H9 (cell line): ENCODE results near the gene XXYLT1. TPM values are rescaled to one million over a fixed set of nuclear protein-coding genes. Genes with fewer than 3 reads are reported as not detected.

Experiments
- DNase-seq: peaks from one replicate; pipeline ENCODE4 v3.0.0-alpha.2; 2017
- H2AFZ ChIP-seq: one replicate; pipeline ENCODE4 v1.6.1; 2013; ENCODE audit warnings: mild to moderate bottlenecking, low read length, control low read depth, moderate library complexity
- H2AK5ac ChIP-seq: 2 replicates; pipeline ENCODE4 v1.6.1; 2013; ENCODE audit warnings: low read length, control low read depth, mixed read lengths; ENCODE audit not compliant: insufficient read length
- H2BK120ac ChIP-seq: one replicate; pipeline ENCODE4 v1.6.1; 2013; ENCODE audit warnings: low read depth, mild to moderate bottlenecking, low read length, control low read depth, inconsistent platforms; ENCODE audit not compliant: poor library complexity, severe bottlenecking
- H2BK12ac ChIP-seq: 2 replicates; pipeline ENCODE4 v1.6.1; 2013; ENCODE audit warnings: low read length, control low read depth, mixed read lengths, low read depth; ENCODE audit not compliant: insufficient read length
- H2BK15ac ChIP-seq: 2 replicates; pipeline ENCODE4 v1.6.1; 2013; ENCODE audit warnings: low read depth, low read length, control low read depth
- H2BK20ac ChIP-seq: one replicate; pipeline ENCODE4 v1.6.1; 2013; ENCODE audit warnings: low read depth, mild to moderate bottlenecking, low read length, control low read depth, inconsistent platforms; ENCODE audit not compliant: poor library complexity, severe bottlenecking
- H2BK5ac ChIP-seq: 2 replicates; pipeline ENCODE4 v1.6.1; 2013; ENCODE audit warnings: low read length, control low read depth, mixed read lengths; ENCODE audit not compliant: insufficient read length
- H3K14ac ChIP-seq: 2 replicates; pipeline ENCODE4 v1.6.1; 2013; ENCODE audit warnings: low read length, control low read depth; ENCODE audit not compliant: insufficient read depth
- H3K18ac ChIP-seq: 2 replicates; pipeline ENCODE4 v1.6.1; 2013; ENCODE audit warnings: low read depth, mild to moderate bottlenecking, mixed read lengths, low read length, control low read depth; ENCODE audit not compliant: insufficient read length
- H3K23ac ChIP-seq: 2 replicates; pipeline ENCODE4 v1.6.1; 2013; ENCODE audit warnings: low read length, control low read depth, mixed read lengths, low read depth; ENCODE audit not compliant: insufficient read length
- H3K23me2 ChIP-seq: 2 replicates; pipeline ENCODE4 v1.6.1; 2013; ENCODE audit warnings: low read depth, mild to moderate bottlenecking, mixed read lengths, low read length, control low read depth; ENCODE audit not compliant: insufficient read length, poor library complexity, severe bottlenecking
- H3K27ac ChIP-seq: 2 replicates; pipeline ENCODE4 v1.5.1; 2013; ENCODE audit warnings: low read length, control low read depth, mixed read lengths, low read depth; ENCODE audit not compliant: insufficient read length
- H3K27me3 ChIP-seq: 2 replicates; pipeline ENCODE4 v1.6.1; 2013; ENCODE audit warnings: low read length, control low read depth, inconsistent platforms; ENCODE audit not compliant: insufficient read depth
- H3K4ac ChIP-seq: 2 replicates; pipeline ENCODE4 v1.6.1; 2013; ENCODE audit warnings: low read depth, mild to moderate bottlenecking, control low read depth, inconsistent platforms, low read length, moderate library complexity
- H3K4me1 ChIP-seq: 2 replicates; pipeline ENCODE4 v1.6.1; 2013; ENCODE audit warnings: low read length, control low read depth, inconsistent platforms; ENCODE audit not compliant: insufficient read depth
- H3K4me2 ChIP-seq: 2 replicates; pipeline ENCODE4 v1.6.1; 2013; ENCODE audit warnings: low read length, control low read depth, mixed read lengths; ENCODE audit not compliant: insufficient read length, insufficient read depth
- H3K56ac ChIP-seq: 2 replicates; pipeline ENCODE4 v1.6.1; 2013; ENCODE audit warnings: low read depth, mild to moderate bottlenecking, mixed read lengths, low read length, control low read depth; ENCODE audit not compliant: insufficient read length
- H3K79me1 ChIP-seq: 2 replicates; pipeline ENCODE4 v1.6.1; 2013; ENCODE audit warnings: low read depth, mild to moderate bottlenecking, moderate library complexity, low read length, control low read depth, inconsistent platforms; ENCODE audit not compliant: insufficient read depth, poor library complexity, severe bottlenecking
- H3K79me2 ChIP-seq: 2 replicates; pipeline ENCODE4 v1.6.1; 2013; ENCODE audit warnings: low read length, control low read depth, inconsistent platforms; ENCODE audit not compliant: insufficient read depth
- H3K9ac ChIP-seq: 2 replicates; pipeline ENCODE4 v1.6.1; 2013; ENCODE audit warnings: low read length, control low read depth, mixed read lengths; ENCODE audit not compliant: insufficient read length; ENCODE audit errors: extremely low read depth
- H3K9me3 ChIP-seq: one replicate; pipeline ENCODE4 v1.6.1; 2013; ENCODE audit warnings: low read depth, low read length, inconsistent platforms; ENCODE audit not compliant: control insufficient read depth
- H3T11ph ChIP-seq: one replicate; pipeline ENCODE4 v1.6.1; 2013; ENCODE audit warnings: mild to moderate bottlenecking, low read length, control low read depth, inconsistent platforms
- H4K20me1 ChIP-seq: one replicate; pipeline ENCODE4 v1.6.1; 2013; ENCODE audit not compliant: control insufficient read depth, insufficient read length, insufficient read depth
- H4K5ac ChIP-seq: 2 replicates; pipeline ENCODE4 v1.6.1; 2013; ENCODE audit warnings: low read depth, mild to moderate bottlenecking, mixed read lengths, low read length, control low read depth; ENCODE audit not compliant: insufficient read length
- H4K8ac ChIP-seq: replicated peaks from 2 replicates; pipeline ENCODE4 v1.6.1; 2013; ENCODE audit warnings: low read length, control low read depth, mixed read lengths, low read depth; ENCODE audit not compliant: insufficient read length
- H4K91ac ChIP-seq: 2 replicates; pipeline ENCODE4 v1.6.1; 2013; ENCODE audit warnings: low read depth, mild to moderate bottlenecking, moderate library complexity, mixed read lengths, low read length, control low read depth; ENCODE audit not compliant: insufficient read length
- H3K27ac Mint-ChIP-seq, 3 experiments: 2 replicates in 2 of 3; 3 replicates in 1 of 3; pipeline ENCODE4 v1.8.0; 2020 to 2021; ENCODE audit warnings: mixed read lengths in 3 of 3, mild to moderate bottlenecking in 1 of 3, moderate library complexity in 1 of 3
- H3K27me3 Mint-ChIP-seq: 2 replicates; pipeline ENCODE4 v1.8.0; 2021; ENCODE audit warnings: low read depth, mild to moderate bottlenecking, moderate library complexity, mixed read lengths
- H3K36me3 Mint-ChIP-seq, 3 experiments: 2 replicates in 2 of 3; 3 replicates in 1 of 3; pipeline ENCODE4 v1.8.0; 2020 to 2021; ENCODE audit warnings: low read depth in 3 of 3, mixed read lengths in 3 of 3; ENCODE audit not compliant: insufficient read depth in 1 of 3
- H3K4me1 Mint-ChIP-seq, 2 experiments: 2 replicates each; pipeline ENCODE4 v1.8.0; 2020; ENCODE audit warnings: mixed read lengths in 2 of 2
- H3K4me3 Mint-ChIP-seq, 2 experiments: 2 replicates in 1 of 2; 3 replicates in 1 of 2; pipeline ENCODE4 v1.8.0; 2020 to 2021; ENCODE audit warnings: mild to moderate bottlenecking in 2 of 2, mixed read lengths in 2 of 2, moderate library complexity in 1 of 2
- H3K9me3 Mint-ChIP-seq, 2 experiments: 2 replicates in 1 of 2; 3 replicates in 1 of 2; pipeline ENCODE4 v1.8.0; 2020; ENCODE audit warnings: mild to moderate bottlenecking in 2 of 2, mixed read lengths in 2 of 2, moderate library complexity in 1 of 2
- CTCF ChIP-seq: fragments of 200-600 bp; sonication (generic); conservative IDR thresholded peaks from 3 replicates; pipeline ENCODE4 v1.8.0; 2021; ENCODE audit warnings: antibody characterized with exemption, mild to moderate bottlenecking
- WGBS: extraction: QIAGEN DNeasy Blood & Tissue Kit; methylation state at CpG from one replicate; pipeline ENCODE4 v1.1.7; 2013; ENCODE audit warnings: missing lambda C conversion rate, low lambda C conversion rate, mixed read lengths; ENCODE audit not compliant: insufficient read length; ENCODE audit errors: extremely low coverage; 5-methylcytosine and 5-hydroxymethylcytosine counted together
- total RNA-seq: library from RNA; stranded (reverse); gene quantifications from 2 replicates; pipeline ENCODE4 v1.2.1, GENCODE V29; 2021

XXYLT1 gene
- total RNA-seq, 1 experiment from 2014 or later = 22.7 TPM

GRCh38 chr3:195119461-195120266, 151.3 kb downstream of the XXYLT1 start:
- no peak overlapping the region for H3K56ac ChIP-seq
- no peak overlapping the region for H3K23ac ChIP-seq
- no peak overlapping the region for H2BK5ac ChIP-seq
- no peak overlapping the region for H2AFZ ChIP-seq
- no peaks in the 10 kb centered on the region for H3K79me1 ChIP-seq
- H4K91ac ChIP-seq = no peak overlapping the region
- no peak overlapping the region for H2BK20ac ChIP-seq
- no peaks in the 10 kb centered on the region for H3K9me3 ChIP-seq
- Mint-ChIP-seq H3K9me3 (no peaks in the 10 kb centered on the region), H3K36me3 (no peaks in the 10 kb centered on the region), H3K4me3 (peak overlapping the region; percentile 31 to 67), H3K27ac (peak overlapping the region; percentile 78 to 94 (median 84)), H3K4me1 (peaks cover 34 to 38% of the 10 kb centered on the region in 2 experiments), H3K27me3 (no peaks in the 10 kb centered on the region; the same call in none of the 2 replicates)
- no peaks in the 10 kb centered on the region for H4K20me1 ChIP-seq
- H3K23me2 ChIP-seq = no peaks in the 10 kb centered on the region
- peak; percentile 81 for DNase-seq
- H2AK5ac ChIP-seq = no peak overlapping the region
- no peak overlapping the region for H3K14ac ChIP-seq
- peaks cover 10% of the 10 kb centered on the region; the same call in 1 of the 2 replicates for H3K4me1 ChIP-seq
- H3T11ph ChIP-seq = no peak overlapping the region
- no peak overlapping the region for H3K18ac ChIP-seq
- no peak overlapping the region for H4K5ac ChIP-seq
- no peak overlapping the region for H2BK12ac ChIP-seq
- H3K4me2 ChIP-seq = no peak overlapping the region
- no CpG with 5 or more reads among the region's 16 CpGs for WGBS
- TF ChIP-seq CTCF = no peak
- H2BK120ac ChIP-seq = no peak overlapping the region
- H3K4ac ChIP-seq = no peak overlapping the region
- no peak overlapping the region for H4K8ac ChIP-seq
- no peak overlapping the region for H3K9ac ChIP-seq
- H3K27me3 ChIP-seq = no peaks in the 10 kb centered on the region
- H3K79me2 ChIP-seq = no peaks in the 10 kb centered on the region
- H3K27ac ChIP-seq = no peak overlapping the region
- H2BK15ac ChIP-seq = no peak overlapping the region
